GM19467 (cell line): Measurements from ENCODE around the gene SERPINB11.
"Not testable (repeated sequence)": the region's sequence is repeated elsewhere in the genome, so short reads cannot be mapped to it uniquely, and the experiment has no call there.

Experiments used
- ATAC-seq: cut with Tn5 transposase; IDR thresholded peaks from one replicate; pipeline ENCODE4 v1.9.1; 2021; ENCODE audit warnings: mild to moderate bottlenecking, moderate library complexity; ENCODE audit not compliant: unreplicated experiment

SERPINB11 gene

GRCh38 chr18:63725682-63726480 lies 23.1 kb downstream of the SERPINB11 start:
- no peak for ATAC-seq

DNA sequence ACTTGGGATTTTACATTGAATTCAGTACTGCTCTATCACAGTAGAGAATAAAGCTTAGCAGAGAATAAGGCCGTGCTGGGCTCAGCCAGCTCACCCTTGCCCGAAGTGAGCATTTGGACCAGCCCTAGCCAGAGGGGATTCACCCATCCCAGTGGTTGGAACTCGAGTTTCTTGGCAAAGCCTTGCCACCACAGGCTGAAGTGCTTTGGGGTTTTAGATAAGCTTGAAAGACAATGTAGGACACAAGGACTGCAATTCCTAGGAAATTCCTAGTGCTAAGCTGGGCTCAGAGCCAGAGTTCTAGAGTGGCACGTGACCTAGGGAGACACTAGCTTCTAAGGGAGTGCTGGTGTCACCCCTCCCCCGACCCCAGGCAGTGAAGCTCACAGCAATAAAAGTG lies 28.0 kb downstream of the SERPINB11 start:
- no peak for ATAC-seq

- no peak for ATAC-seq
These were observed 28.5 kb downstream of the SERPINB11 start for GRCh38 chr18:63731215-63731614.

- ATAC-seq: no peak
These were observed 34.1 kb downstream of the SERPINB11 start for GRCh38 chr18:63736876-63737275.

GRCh38 chr18:63741769-63742168 lies 39.0 kb downstream of the SERPINB11 start:
- ATAC-seq: no peak

DNA sequence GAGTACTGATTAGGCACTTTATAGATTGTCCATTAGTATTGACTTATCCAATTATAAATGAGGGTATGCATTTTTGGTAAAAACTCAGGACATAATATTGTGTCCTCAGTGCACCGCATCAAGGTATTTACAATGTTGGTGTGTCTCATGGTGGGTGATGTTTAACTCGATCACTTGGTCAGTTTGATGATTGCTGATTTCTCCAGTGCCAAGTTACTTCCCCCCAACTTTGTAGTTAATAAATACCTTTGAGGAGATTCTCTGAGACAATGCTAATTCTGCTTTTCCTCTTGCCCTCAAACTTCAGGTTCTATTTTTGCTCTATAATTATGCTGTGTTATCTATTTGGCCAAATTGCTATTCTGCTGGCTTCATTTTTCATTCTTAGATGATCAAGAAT lies 44.2 kb downstream of the SERPINB11 start:
- ATAC-seq: no peak

- no peak for ATAC-seq
These were observed 46.7 kb downstream of the SERPINB11 start for GRCh38 chr18:63749489-63749888.

- ATAC-seq: no peak
These were observed 49.9 kb downstream of the SERPINB11 start for GRCh38 chr18:63752636-63753035.

- ATAC-seq: no peak
These were observed 50.9 kb downstream of the SERPINB11 start for GRCh38 chr18:63753676-63754075.

GRCh38 chr18:63757541-63757940 lies 54.8 kb downstream of the SERPINB11 start:
- ATAC-seq: no peak

- ATAC-seq: no peak
These were observed 56.0 kb downstream of the SERPINB11 start for GRCh38 chr18:63758615-63759240.

DNA sequence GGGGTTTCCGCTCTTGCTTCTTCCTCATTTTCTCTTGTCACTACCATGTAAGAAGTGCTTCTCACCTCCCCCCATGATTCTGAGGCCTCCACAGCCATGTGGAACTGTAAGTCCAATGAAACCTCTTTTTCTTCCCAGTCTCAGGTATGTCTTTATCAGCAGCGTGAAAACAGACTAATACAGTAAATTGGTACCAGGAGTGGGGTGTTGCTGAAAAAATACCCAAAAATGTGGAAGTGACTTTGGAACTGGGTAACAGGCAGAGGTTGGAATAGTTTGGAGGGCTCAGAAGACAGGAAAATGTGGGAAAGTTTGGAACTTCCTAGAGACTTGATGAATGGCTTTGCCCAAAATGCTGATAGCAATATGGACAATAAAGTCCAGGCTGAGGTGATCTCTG lies 57.0 kb downstream of the SERPINB11 start:
- ATAC-seq: not testable (repeated sequence)

GRCh38 chr18:63762518-63762917 lies 59.8 kb downstream of the SERPINB11 start:
- no peak for ATAC-seq

GRCh38 chr18:63763831-63764600 lies 61.3 kb downstream of the SERPINB11 start:
- no peak for ATAC-seq

GRCh38 chr18:63765837-63766236 lies 63.1 kb downstream of the SERPINB11 start:
- no peak for ATAC-seq
